HepG2 (cell line): ENCODE results near the gene HS6ST2. TPM values are rescaled to one million over a fixed set of nuclear protein-coding genes. Genes with fewer than 3 reads are reported as not detected.

ENCODE experiments used
- BORCS8-MEF2B ChIP-seq: sonication (generic); formaldehyde crosslinking; IDR thresholded peaks from 2 replicates; pipeline ENCODE4 v1.8.0; 2022; ENCODE audit warnings: mild to moderate bottlenecking, missing genetic modification reagents
- CTCF ChIP-seq: sonication (generic); formaldehyde crosslinking; IDR thresholded peaks from 2 replicates; pipeline ENCODE4 v1.5.0; 2020; ENCODE audit warnings: mild to moderate bottlenecking, missing genetic modification reagents, moderate library complexity
- PLSCR1 ChIP-seq: sonication (generic); formaldehyde crosslinking; IDR thresholded peaks from 2 replicates; pipeline ENCODE4 v1.5.0; 2020; ENCODE audit warnings: missing genetic modification reagents, mild to moderate bottlenecking, borderline replicate concordance
- STAT6 ChIP-seq: sonication (generic); formaldehyde crosslinking; IDR thresholded peaks from 2 replicates; pipeline ENCODE4 v1.4.0; 2020; ENCODE audit warnings: missing genetic modification reagents, mild to moderate bottlenecking, borderline replicate concordance
- ZNF260 ChIP-seq: sonication (generic); formaldehyde crosslinking; IDR thresholded peaks from 2 replicates; pipeline ENCODE4 v1.4.0; 2020; ENCODE audit warnings: missing genetic modification reagents, low read depth, mild to moderate bottlenecking, borderline replicate concordance
- ZNF605 ChIP-seq: sonication (generic); formaldehyde crosslinking; IDR thresholded peaks from 2 replicates; pipeline ENCODE4 v1.8.0; 2022; ENCODE audit warnings: mild to moderate bottlenecking, missing genetic modification reagents
- ZNF772 ChIP-seq: sonication (generic); formaldehyde crosslinking; IDR thresholded peaks from 2 replicates; pipeline ENCODE4 v1.5.0; 2020; ENCODE audit warnings: mild to moderate bottlenecking, missing genetic modification reagents
- polyA plus RNA-seq, 8 experiments: library from polyadenylated mRNA; depleted of rRNA in 3 of 8; stranded (reverse) in 7 of 8; unstranded in 1 of 8; fragments of >200 nt; fragmentation: Illumina TruSeq in 4 of 8; extraction: Trizol in 4 of 8; gene quantifications; 2 replicates each; pipeline versions ENCODE4 v1.2.1 to v1.2.3, GENCODE V29; 2011 to 2016; ENCODE audit warnings: low read depth in 4 of 8, missing spikeins in 1 of 8, mixed read lengths in 1 of 8; ENCODE audit not compliant: insufficient read depth in 1 of 8
- total RNA-seq, 5 experiments: library from RNA; depleted of rRNA; stranded (reverse); fragments of >200 nt; fragmentation: Illumina TruSeq; extraction: Trizol; gene quantifications; 2 replicates each; pipeline ENCODE4 v1.2.3, GENCODE V29; 2016; ENCODE audit warnings: low read depth in 1 of 5

The HS6ST2 gene
- total and polyA plus RNA-seq, 2 of the 13 experiments (the other 11 are each of a cell fraction or from before 2014, with no cell fraction given): 0.05 TPM; not detected in 1

GRCh38 chrX:132614297-132614696 lies 344.1 kb downstream of the HS6ST2 start (continued):
- TF ChIP-seq BORCS8-MEF2B (CRISPR knock-in tag) (no peak), ZNF772 (CRISPR knock-in tag) (no peak), ZNF605 (CRISPR knock-in tag) (no peak), CTCF (peak; percentile 80), STAT6 (no peak), PLSCR1 (no peak), ZNF260 (CRISPR knock-in tag) (no peak)
- TF ChIP-seq, all 625 proteins: peak for 7
